WTC11 (cell line): ENCODE data around the gene CBX7. TPM values are rescaled to one million over a fixed set of nuclear protein-coding genes. Genes with fewer than 3 reads are reported as not detected.

Experiments used
- ATAC-seq: fragments of 200-7000 bp; cut with Tn5 transposase; 2 replicates; pipeline ENCODE4 v1.10.0; 2021; ENCODE audit warnings: mild to moderate bottlenecking, moderate library complexity
- CTCF ChIA-PET: fragments of 300-600 bp; sonication (Branson Sonifier 250); formaldehyde crosslinking; loops from one replicate; lab custom pipeline; 2021; ENCODE audit warnings: antibody characterized with exemption; lab: Charles Lee
- POLR2A ChIA-PET: fragments of 350-600 bp; sonication (Branson Sonifier 250); formaldehyde crosslinking; loops from one replicate; lab custom pipeline; 2021; ENCODE audit warnings: antibody characterized with exemption; lab: Charles Lee
- DNase-seq: peaks from one replicate; pipeline ENCODE4 v3.0.0; 2021; ENCODE audit warnings: low spot score
- H3K27ac Mint-ChIP-seq: 2 replicates; pipeline ENCODE4 v1.8.0; 2021; ENCODE audit warnings: mixed read lengths
- H3K27me3 Mint-ChIP-seq: 2 replicates; pipeline ENCODE4 v1.8.0; 2021; ENCODE audit warnings: low read depth, mild to moderate bottlenecking, moderate library complexity, mixed read lengths
- H3K36me3 Mint-ChIP-seq: 2 replicates; pipeline ENCODE4 v1.8.0; 2021; ENCODE audit warnings: mixed read lengths
- H3K4me1 Mint-ChIP-seq: 2 replicates; pipeline ENCODE4 v1.8.0; 2022; ENCODE audit warnings: mixed read lengths
- H3K4me3 Mint-ChIP-seq: 2 replicates; pipeline ENCODE4 v1.8.0; 2021; ENCODE audit warnings: mild to moderate bottlenecking, moderate library complexity, mixed read lengths
- H3K9me3 Mint-ChIP-seq: 2 replicates; pipeline ENCODE4 v1.8.0; 2021; ENCODE audit warnings: mixed read lengths
- ATF2 ChIP-seq: sonication (generic); formaldehyde crosslinking; IDR thresholded peaks from 2 replicates; pipeline ENCODE4 v1.8.1; 2022; ENCODE audit warnings: low read depth, missing genetic modification reagents, borderline replicate concordance
- E2F5 ChIP-seq: sonication (generic); formaldehyde crosslinking; IDR thresholded peaks from 2 replicates; pipeline ENCODE4 v1.8.1; 2022; ENCODE audit warnings: mild to moderate bottlenecking, moderate library complexity, missing genetic modification reagents
- FOXK1 ChIP-seq: sonication (generic); formaldehyde crosslinking; IDR thresholded peaks from 2 replicates; pipeline ENCODE4 v1.8.0; 2022; ENCODE audit warnings: mild to moderate bottlenecking, moderate library complexity, missing genetic modification reagents
- GTF2I ChIP-seq: fragments of 250-450 bp; sonication (Bioruptor Pico); conservative IDR thresholded peaks from 2 replicates; pipeline ENCODE4 v1.4.0; 2021; ENCODE audit warnings: mild to moderate bottlenecking
- HMGA2 ChIP-seq: fragments of 250-450 bp; sonication (Bioruptor Pico); IDR thresholded peaks from 2 replicates; pipeline ENCODE4 v1.4.0; 2021; ENCODE audit warnings: mild to moderate bottlenecking, moderate library complexity
- HMGXB4 ChIP-seq: sonication (generic); formaldehyde crosslinking; IDR thresholded peaks from 2 replicates; pipeline ENCODE4 v1.8.1; 2023; ENCODE audit warnings: mild to moderate bottlenecking, moderate library complexity, missing genetic modification reagents
- IRF1 ChIP-seq: sonication (generic); formaldehyde crosslinking; IDR thresholded peaks from 2 replicates; pipeline ENCODE4 v1.8.0; 2023; ENCODE audit warnings: missing genetic modification reagents
- JAZF1 ChIP-seq: fragments of 250-450 bp; sonication (Bioruptor Pico); IDR thresholded peaks from 2 replicates; pipeline ENCODE4 v1.9.0; 2021; ENCODE audit warnings: moderate library complexity, mild to moderate bottlenecking, inconsistent platforms
- JUN ChIP-seq: sonication (generic); formaldehyde crosslinking; IDR thresholded peaks from 2 replicates; pipeline ENCODE4 v1.8.0; 2023; ENCODE audit warnings: mild to moderate bottlenecking, missing genetic modification reagents
- NR2C2 ChIP-seq: sonication (generic); formaldehyde crosslinking; IDR thresholded peaks from 2 replicates; pipeline ENCODE4 v1.8.0; 2022; ENCODE audit warnings: mild to moderate bottlenecking, missing genetic modification reagents
- RORB ChIP-seq: fragments of 250-450 bp; sonication (Bioruptor Pico); IDR thresholded peaks from 2 replicates; pipeline ENCODE4 v1.9.0; 2021; ENCODE audit warnings: mild to moderate bottlenecking
- SOX15 ChIP-seq: fragments of 250-450 bp; sonication (Bioruptor Pico); IDR thresholded peaks from 2 replicates; pipeline ENCODE4 v1.9.0; 2021; ENCODE audit warnings: mild to moderate bottlenecking
- TCF7 ChIP-seq: sonication (generic); formaldehyde crosslinking; IDR thresholded peaks from 2 replicates; pipeline ENCODE4 v1.8.0; 2022; ENCODE audit warnings: mild to moderate bottlenecking, low read depth, missing genetic modification reagents, moderate library complexity
- ZNF532 ChIP-seq: fragments of 250-450 bp; sonication (Bioruptor Pico); IDR thresholded peaks from 2 replicates; pipeline ENCODE4 v1.9.0; 2021; ENCODE audit warnings: mild to moderate bottlenecking, borderline replicate concordance
- total RNA-seq: library from RNA; stranded (reverse); gene quantifications from 3 replicates; pipeline ENCODE4 v1.2.3, GENCODE V29; 2021

The CBX7 gene
- total RNA-seq, 1 experiment from 2014 or later: 10.6 TPM

- no peak for TF ChIP-seq ZNF532 (CRISPR knock-in tag)
- no peak for TF ChIP-seq SOX15 (CRISPR knock-in tag)
- TF ChIP-seq TCF7: no peak
- no peak for TF ChIP-seq IRF1 (CRISPR knock-in tag)
- no peak for TF ChIP-seq NR2C2 (CRISPR knock-in tag)
- no peak for TF ChIP-seq JUN (CRISPR knock-in tag)
- TF ChIP-seq RORB (CRISPR knock-in tag): no peak
Observed at GRCh38 chr22:39147335-39148025, 5.0 kb downstream of the CBX7 start (continued).

GRCh38 chr22:39146256-39147101, 6.0 kb downstream of the CBX7 start:
- ChIA-PET POLR2A (no interaction called here), CTCF (no interaction called here)
- DNase-seq (no peak), ATAC-seq (no peak)
- peak overlapping the region; percentile 95 for H3K27ac Mint-ChIP-seq
- no peaks in the 10 kb centered on the region for H3K36me3 Mint-ChIP-seq
- peaks cover 38% of the 10 kb centered on the region for H3K4me1 Mint-ChIP-seq
- TF ChIP-seq TCF7 (no peak), HMGA2 (no peak), SOX15 (CRISPR knock-in tag) (no peak), FOXK1 (CRISPR knock-in tag) (no peak), JAZF1 (CRISPR knock-in tag) (no peak), HMGXB4 (CRISPR knock-in tag) (no peak), E2F5 (no peak), ATF2 (CRISPR knock-in tag) (no peak), GTF2I (CRISPR knock-in tag) (0 out of 2 replicates have a peak, but pooled peaks have one; percentile 36)
- H3K27me3 Mint-ChIP-seq: peaks cover 8% of the 10 kb centered on the region
- H3K9me3 Mint-ChIP-seq: no peaks in the 10 kb centered on the region
- peak overlapping the region; percentile 68 for H3K4me3 Mint-ChIP-seq
